SK-N-SH treated with all-trans-retinoic acid at 6 μM for 48 hours (cell line): ENCODE data around the gene TBC1D2B.

Source experiments
- ATAC-seq: fragments of 200-7000 bp; cut with Tn5 transposase; 3 replicates; pipeline ENCODE4 v1.9.1; 2020; ENCODE audit warnings: mild to moderate bottlenecking, moderate library complexity
- ARNTL ChIP-seq: fragments of 450-650 bp; formaldehyde crosslinking; IDR thresholded peaks from 2 replicates; pipeline ENCODE4 v1.5.0; 2020; ENCODE audit warnings: low read depth, mild to moderate bottlenecking, moderate library complexity, borderline replicate concordance
- BACH2 ChIP-seq: fragments of 250-450 bp; sonication (Bioruptor Pico); IDR thresholded peaks from 2 replicates; pipeline ENCODE4 v1.9.0; 2021; ENCODE audit warnings: mild to moderate bottlenecking, borderline replicate concordance
- CREB5 ChIP-seq: fragments of 250-450 bp; sonication (Bioruptor Pico); IDR thresholded peaks from 2 replicates; pipeline ENCODE4 v1.5.1; 2020; ENCODE audit warnings: low read depth, mild to moderate bottlenecking, moderate library complexity
- ESRRG ChIP-seq: fragments of 250-450 bp; sonication (Bioruptor Pico); IDR thresholded peaks from 2 replicates; pipeline ENCODE4 v1.6.1; 2021; ENCODE audit warnings: mild to moderate bottlenecking
- GLIS3 ChIP-seq: fragments of 250-450 bp; sonication (Bioruptor Pico); IDR thresholded peaks from 2 replicates; pipeline ENCODE4 v1.5.0; 2020; ENCODE audit warnings: mild to moderate bottlenecking, moderate library complexity
- ISL1 ChIP-seq: fragments of 250-450 bp; sonication (Bioruptor Pico); IDR thresholded peaks from 2 replicates; pipeline ENCODE4 v2.1.2; 2022; ENCODE audit warnings: mild to moderate bottlenecking, moderate library complexity
- OSR1 ChIP-seq: fragments of 250-450 bp; sonication (Bioruptor Pico); IDR thresholded peaks from 2 replicates; pipeline ENCODE4 v1.8.0; 2022; ENCODE audit warnings: moderate library complexity, mild to moderate bottlenecking, inconsistent platforms
- PPARA ChIP-seq: fragments of 250-450 bp; sonication (Bioruptor Pico); IDR thresholded peaks from 2 replicates; pipeline ENCODE4 v1.5.0; 2020; ENCODE audit warnings: mild to moderate bottlenecking, borderline replicate concordance
- RARB ChIP-seq: fragments of 250-450 bp; sonication (Bioruptor Pico); IDR thresholded peaks from 2 replicates; pipeline ENCODE4 v1.8.0; 2021; ENCODE audit warnings: mild to moderate bottlenecking, moderate library complexity
- SNAI2 ChIP-seq: fragments of 250-450 bp; sonication (Bioruptor Pico); IDR thresholded peaks from 2 replicates; pipeline ENCODE4 v1.5.0; 2020; ENCODE audit warnings: mild to moderate bottlenecking, moderate library complexity
- TCF4 ChIP-seq: fragments of 250-450 bp; sonication (Bioruptor Pico); IDR thresholded peaks from 2 replicates; pipeline ENCODE4 v1.8.0; 2021; ENCODE audit warnings: mild to moderate bottlenecking, moderate library complexity, borderline replicate concordance
- TOX ChIP-seq: fragments of 250-450 bp; sonication (Bioruptor Pico); IDR thresholded peaks from 2 replicates; pipeline ENCODE4 v1.8.0; 2021; ENCODE audit warnings: mild to moderate bottlenecking, moderate library complexity, borderline replicate concordance
- TSHZ2 ChIP-seq: fragments of 250-450 bp; sonication (Bioruptor Pico); IDR thresholded peaks from 2 replicates; pipeline ENCODE4 v1.5.0; 2020; ENCODE audit warnings: mild to moderate bottlenecking, moderate library complexity
- ZC3H10 ChIP-seq: fragments of 250-450 bp; sonication (Bioruptor Pico); IDR thresholded peaks from 2 replicates; pipeline ENCODE4 v1.5.1; 2021; ENCODE audit warnings: mild to moderate bottlenecking, moderate library complexity
- ZFP3 ChIP-seq: fragments of 250-450 bp; sonication (Bioruptor Pico); IDR thresholded peaks from 2 replicates; pipeline ENCODE4 v1.5.0; 2020; ENCODE audit warnings: mild to moderate bottlenecking, moderate library complexity
- ZFP30 ChIP-seq: fragments of 450-650 bp; formaldehyde crosslinking; IDR thresholded peaks from 2 replicates; pipeline ENCODE4 v1.5.0; 2022; ENCODE audit warnings: mild to moderate bottlenecking, moderate library complexity
- ZNF565 ChIP-seq: fragments of 450-650 bp; formaldehyde crosslinking; conservative IDR thresholded peaks from 2 replicates; pipeline ENCODE4 v1.5.0; 2020; ENCODE audit warnings: low read depth, mild to moderate bottlenecking, moderate library complexity
- ZNF70 ChIP-seq: fragments of 450-650 bp; formaldehyde crosslinking; IDR thresholded peaks from 2 replicates; pipeline ENCODE4 v1.5.0; 2020; ENCODE audit warnings: mild to moderate bottlenecking, moderate library complexity
- ZNF8 ChIP-seq: fragments of 450-650 bp; formaldehyde crosslinking; IDR thresholded peaks from 2 replicates; pipeline ENCODE4 v1.5.0; 2020; ENCODE audit warnings: mild to moderate bottlenecking, moderate library complexity
- TF ChIP-seq, protein P1 (sequence below): fragments of 250-450 bp; sonication (Bioruptor Pico); IDR thresholded peaks from 2 replicates; pipeline ENCODE4 v1.8.0; 2021; ENCODE audit warnings: low read depth, mild to moderate bottlenecking, moderate library complexity, borderline replicate concordance

The TBC1D2B gene

DNA sequence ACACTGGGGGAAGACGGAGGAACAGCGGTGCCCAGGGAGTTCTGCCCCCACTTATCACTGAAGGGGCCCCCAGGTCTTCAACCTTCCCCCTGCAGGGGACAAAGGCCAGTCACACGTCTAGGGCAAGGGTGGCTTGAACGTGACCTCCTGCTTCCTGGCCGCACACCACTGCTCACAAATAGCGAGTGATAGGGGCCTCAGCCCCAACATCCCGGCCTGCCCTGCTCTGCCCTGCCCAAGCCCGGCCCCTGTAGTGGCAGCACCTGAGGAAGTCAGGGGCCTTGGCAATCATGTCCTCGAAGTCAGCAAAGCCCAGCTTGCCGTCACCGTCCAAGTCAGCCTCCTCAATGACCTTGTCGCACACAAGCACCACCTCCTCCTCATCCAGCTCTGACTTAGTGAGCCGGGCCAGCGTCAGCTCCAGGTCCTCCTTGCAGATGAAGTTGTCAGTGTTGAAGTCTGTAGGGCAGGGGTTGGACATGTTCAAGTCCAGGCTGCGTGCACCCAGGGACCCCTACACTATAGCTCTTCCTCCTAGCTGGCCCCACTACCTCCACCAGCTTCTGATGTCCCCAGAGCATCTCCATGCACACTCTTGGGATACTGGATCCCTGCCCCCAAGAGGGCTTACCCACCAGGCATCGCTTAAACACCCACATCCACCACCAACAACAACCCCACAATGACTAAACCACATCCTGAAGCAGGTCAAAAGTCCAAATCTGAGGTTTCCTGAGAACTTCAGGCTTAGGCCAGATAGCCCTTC lies 28.1 kb upstream of the TBC1D2B start (continued):
- no peak for TF ChIP-seq TCF4
- TF ChIP-seq TOX (CRISPR knock-in tag): no peak
- TF ChIP-seq CREB5 (CRISPR knock-in tag): no peak

GRCh38 chr15:78104566-78105475 lies 27.3 kb upstream of the TBC1D2B start:
- TF ChIP-seq CREB5 (CRISPR knock-in tag) (no peak), ZC3H10 (CRISPR knock-in tag) (no peak), ZNF8 (CRISPR knock-in tag) (no peak), GLIS3 (CRISPR knock-in tag) (no peak), BACH2 (CRISPR knock-in tag) (no peak), SNAI2 (CRISPR knock-in tag) (no peak), ZFP30 (CRISPR knock-in tag) (no peak), TSHZ2 (CRISPR knock-in tag) (no peak), TCF4 (no peak), ARNTL (CRISPR knock-in tag) (no peak), RARB (CRISPR knock-in tag) (no peak), ZFP3 (CRISPR knock-in tag) (no peak), ISL1 (CRISPR knock-in tag) (no peak), ESRRG (CRISPR knock-in tag) (no peak), PPARA (CRISPR knock-in tag) (no peak), ZNF565 (CRISPR knock-in tag) (no peak)
- ATAC-seq: no peak

GRCh38 chr15:78104119-78104479 lies 26.6 kb upstream of the TBC1D2B start:
- TF ChIP-seq ESRRG (CRISPR knock-in tag) (no peak), SNAI2 (CRISPR knock-in tag) (no peak), ZNF70 (CRISPR knock-in tag) (no peak), ISL1 (CRISPR knock-in tag) (no peak), OSR1 (CRISPR knock-in tag) (no peak), TSHZ2 (CRISPR knock-in tag) (no peak), ARNTL (CRISPR knock-in tag) (no peak)
- TF ChIP-seq, protein P1, sequence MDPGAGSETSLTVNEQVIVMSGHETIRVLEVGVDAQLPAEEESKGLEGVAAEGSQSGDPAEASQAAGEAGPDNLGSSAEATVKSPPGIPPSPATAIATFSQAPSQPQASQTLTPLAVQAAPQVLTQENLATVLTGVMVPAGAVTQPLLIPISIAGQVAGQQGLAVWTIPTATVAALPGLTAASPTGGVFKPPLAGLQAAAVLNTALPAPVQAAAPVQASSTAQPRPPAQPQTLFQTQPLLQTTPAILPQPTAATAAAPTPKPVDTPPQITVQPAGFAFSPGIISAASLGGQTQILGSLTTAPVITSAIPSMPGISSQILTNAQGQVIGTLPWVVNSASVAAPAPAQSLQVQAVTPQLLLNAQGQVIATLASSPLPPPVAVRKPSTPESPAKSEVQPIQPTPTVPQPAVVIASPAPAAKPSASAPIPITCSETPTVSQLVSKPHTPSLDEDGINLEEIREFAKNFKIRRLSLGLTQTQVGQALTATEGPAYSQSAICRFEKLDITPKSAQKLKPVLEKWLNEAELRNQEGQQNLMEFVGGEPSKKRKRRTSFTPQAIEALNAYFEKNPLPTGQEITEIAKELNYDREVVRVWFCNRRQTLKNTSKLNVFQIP (CRISPR knock-in tag): no peak
- ATAC-seq: no peak
